Stimulated activated CD4-positive, alpha-beta T cell treated with anti-CD3 and anti-CD28 coated beads, Interleukin-1b, Interleukin-23, amount 100 ng/mL, for 4 hours (primary cell): Measurements from ENCODE around the gene ANKRD13D.
"Not testable (repeated sequence)": the region's sequence is repeated elsewhere in the genome, so short reads cannot be mapped to it uniquely, and the experiment has no call there.

Experiments
- DNase-seq, 2 donors: peaks; one replicate each; pipeline ENCODE4 v3.0.0-alpha.2; 2020; ENCODE audit warnings: low read depth in 2 of 2

ANKRD13D gene

GRCh38 chr11:67289226-67289650, at the start of gene ANKRD13D:
TSS of gene ANKRD13D (plus strand) at chr11:67289303. CDS start at chr11:67289461, 158 bp downstream.
- no peak for DNase-seq

GRCh38 chr11:67239783-67240575, 49.1 kb upstream of the ANKRD13D start:
- DNase-seq, result peak; percentile 85 to 90

GRCh38 chr11:67240576-67241389, 48.3 kb upstream of the ANKRD13D start:
- DNase-seq, result peak; percentile 54 to 63

- DNase-seq, result no peak
Measured at GRCh38 chr11:67242548-67242947, 46.6 kb upstream of the ANKRD13D start.

- DNase-seq, result no peak
Measured at GRCh38 chr11:67243051-67243450, 46.1 kb upstream of the ANKRD13D start.

GRCh38 chr11:67245046-67245445, 44.1 kb upstream of the ANKRD13D start:
- no peak for DNase-seq

GRCh38 chr11:67247946-67248550, 41.1 kb upstream of the ANKRD13D start:
- DNase-seq, result no peak

- DNase-seq, result no peak
Measured at GRCh38 chr11:67248653-67249052, 40.5 kb upstream of the ANKRD13D start.

- DNase-seq, result no peak
Measured at GRCh38 chr11:67250059-67251043, 38.8 kb upstream of the ANKRD13D start.

GRCh38 chr11:67251841-67252240, 37.3 kb upstream of the ANKRD13D start:
- no peak for DNase-seq

GRCh38 chr11:67252831-67253239, 36.3 kb upstream of the ANKRD13D start:
- no peak for DNase-seq

GRCh38 chr11:67253872-67254624, 35.1 kb upstream of the ANKRD13D start:
- DNase-seq, result no peak

- DNase-seq, result no peak
Measured at GRCh38 chr11:67254798-67255197, 34.3 kb upstream of the ANKRD13D start.

GRCh38 chr11:67255353-67255752, 33.8 kb upstream of the ANKRD13D start:
- DNase-seq, result no peak

GRCh38 chr11:67255864-67256263, 33.2 kb upstream of the ANKRD13D start:
- DNase-seq, result no peak

- no peak for DNase-seq
Measured at GRCh38 chr11:67256477-67257135, 32.5 kb upstream of the ANKRD13D start.

- no peak for DNase-seq
Measured at GRCh38 chr11:67260406-67260805, 28.7 kb upstream of the ANKRD13D start.

- DNase-seq, result not testable (repeated sequence)
Measured at GRCh38 chr11:67260885-67261639, 28.0 kb upstream of the ANKRD13D start.

- no peak for DNase-seq
Measured at GRCh38 chr11:67261640-67261945, 27.5 kb upstream of the ANKRD13D start.
